HG03095 (cell line): Measurements from ENCODE around the gene TNFSF13.

Experiments used
- ATAC-seq: cut with Tn5 transposase; IDR thresholded peaks from one replicate; pipeline ENCODE4 v1.9.1; 2021; ENCODE audit warnings: moderate library complexity; ENCODE audit not compliant: unreplicated experiment

TNFSF13 gene

GRCh38 chr17:7573324-7574080, 15.0 kb downstream of the TNFSF13 start:
- no peak for ATAC-seq

DNA sequence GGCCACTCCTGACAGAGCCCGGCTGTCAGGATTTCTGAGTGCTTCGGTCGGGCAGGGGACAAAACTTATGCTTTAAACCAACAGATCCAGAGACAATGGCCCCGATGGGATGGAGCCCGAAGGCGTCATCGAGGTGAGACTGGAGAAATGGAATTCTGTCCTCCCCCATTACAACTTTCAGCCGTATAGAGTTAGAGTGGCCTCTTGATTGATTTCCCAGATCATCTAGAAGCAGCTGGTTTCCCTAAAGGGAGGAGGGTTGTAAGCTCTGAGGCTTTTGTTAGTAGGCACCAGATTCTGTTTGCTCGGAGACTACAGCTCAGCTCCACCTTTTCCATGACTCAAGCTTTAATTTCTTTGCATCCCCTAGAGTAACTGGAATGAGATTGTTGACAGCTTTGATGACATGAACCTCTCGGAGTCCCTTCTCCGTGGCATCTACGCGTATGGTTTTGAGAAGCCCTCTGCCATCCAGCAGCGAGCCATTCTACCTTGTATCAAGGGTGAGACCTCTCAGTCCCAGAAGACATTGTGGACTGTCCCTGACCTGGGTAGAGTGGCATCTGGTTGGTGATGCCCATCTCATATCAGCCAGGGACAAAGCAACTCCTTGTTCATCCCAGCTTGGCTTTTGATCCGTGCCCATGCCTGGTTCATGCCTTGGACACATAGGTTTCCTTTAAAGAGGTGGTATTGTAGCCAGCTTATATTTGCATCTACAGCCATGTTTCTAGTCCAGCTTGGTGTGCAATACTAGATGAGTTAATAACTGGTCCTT, 15.8 kb downstream of the TNFSF13 start:
- ATAC-seq, result no peak

DNA sequence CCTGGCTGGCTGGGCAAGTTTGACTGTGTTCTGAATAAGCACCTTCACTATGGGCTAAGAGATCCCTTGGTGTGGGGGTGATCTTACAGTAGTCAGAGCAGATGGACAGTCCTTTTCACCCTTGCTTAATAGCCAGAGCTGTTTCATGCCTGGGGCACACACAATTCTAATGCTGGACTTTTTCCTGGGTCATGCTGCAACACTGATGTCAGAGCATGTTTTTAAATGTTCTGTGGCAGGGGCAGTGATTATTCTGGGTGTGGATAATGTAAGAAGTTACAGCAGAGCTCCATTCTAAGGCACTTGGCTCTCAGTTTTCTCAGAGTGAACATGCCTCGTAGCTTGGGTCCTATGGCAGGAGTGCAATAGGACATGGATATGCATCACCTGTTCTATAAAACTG, 16.9 kb downstream of the TNFSF13 start:
- ATAC-seq, result no peak

- ATAC-seq, result no peak
These were observed 17.4 kb downstream of the TNFSF13 start for GRCh38 chr17:7575959-7576358.

DNA sequence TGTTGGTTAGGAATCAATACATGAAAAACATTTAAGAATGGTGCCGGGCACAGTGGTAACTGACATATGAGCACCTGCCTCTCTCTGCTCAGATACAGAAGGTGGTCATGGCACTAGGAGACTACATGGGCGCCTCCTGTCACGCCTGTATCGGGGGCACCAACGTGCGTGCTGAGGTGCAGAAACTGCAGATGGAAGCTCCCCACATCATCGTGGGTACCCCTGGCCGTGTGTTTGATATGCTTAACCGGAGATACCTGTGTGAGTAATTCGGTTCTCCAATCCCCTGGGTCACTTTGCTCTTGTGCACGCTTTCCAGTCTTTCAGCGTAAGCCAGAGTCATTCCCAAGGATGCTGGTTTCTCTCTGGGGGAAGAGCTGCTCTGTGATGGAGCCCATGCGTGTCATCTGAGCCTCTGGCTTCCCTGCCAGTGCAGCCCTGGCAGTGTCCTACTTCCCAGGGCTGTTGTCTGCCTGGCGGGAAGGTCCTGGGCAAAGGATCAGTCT, 17.9 kb downstream of the TNFSF13 start:
- no peak for ATAC-seq

GRCh38 chr17:7577327-7578199, 19.0 kb downstream of the TNFSF13 start:
- no peak for ATAC-seq

DNA sequence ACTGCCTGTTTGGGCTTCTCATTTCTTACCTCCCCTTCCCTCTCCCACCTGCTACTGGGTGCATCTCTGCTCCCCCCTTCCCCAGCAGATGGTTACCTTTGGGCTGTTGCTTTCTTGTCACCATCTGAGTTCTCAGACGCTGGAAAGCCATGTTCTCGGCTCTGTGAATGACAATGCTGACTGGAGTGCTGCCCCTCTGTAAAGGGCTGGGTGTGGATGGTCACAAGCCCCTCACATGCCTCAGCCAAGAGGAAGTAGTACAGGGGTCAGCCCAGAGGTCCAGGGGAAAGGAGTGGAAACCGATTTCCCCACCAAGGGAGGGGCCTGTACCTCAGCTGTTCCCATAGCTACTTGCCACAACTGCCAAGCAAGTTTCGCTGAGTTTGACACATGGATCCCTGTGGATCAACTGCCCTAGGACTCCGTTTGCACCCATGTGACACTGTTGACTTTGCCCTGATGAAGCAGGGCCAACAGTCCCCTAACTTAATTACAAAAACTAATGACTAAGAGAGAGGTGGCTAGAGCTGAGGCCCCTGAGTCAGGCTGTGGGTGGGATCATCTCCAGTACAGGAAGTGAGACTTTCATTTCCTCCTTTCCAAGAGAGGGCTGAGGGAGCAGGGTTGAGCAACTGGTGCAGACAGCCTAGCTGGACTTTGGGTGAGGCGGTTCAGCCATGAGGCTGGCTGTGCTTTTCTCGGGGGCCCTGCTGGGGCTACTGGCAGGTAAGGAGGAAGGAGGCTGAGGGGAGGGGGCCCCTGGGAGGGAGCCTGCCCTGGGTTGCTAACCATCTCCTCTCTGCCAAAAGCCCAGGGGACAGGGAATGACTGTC, 20.7 kb downstream of the TNFSF13 start, which contains the start of gene CD68:
Gene CD68 (plus strand): TSS at position 638 of the 833 bp plus-strand sequence. CDS start 40 bp downstream, at position 678.
- ATAC-seq, result no peak

DNA sequence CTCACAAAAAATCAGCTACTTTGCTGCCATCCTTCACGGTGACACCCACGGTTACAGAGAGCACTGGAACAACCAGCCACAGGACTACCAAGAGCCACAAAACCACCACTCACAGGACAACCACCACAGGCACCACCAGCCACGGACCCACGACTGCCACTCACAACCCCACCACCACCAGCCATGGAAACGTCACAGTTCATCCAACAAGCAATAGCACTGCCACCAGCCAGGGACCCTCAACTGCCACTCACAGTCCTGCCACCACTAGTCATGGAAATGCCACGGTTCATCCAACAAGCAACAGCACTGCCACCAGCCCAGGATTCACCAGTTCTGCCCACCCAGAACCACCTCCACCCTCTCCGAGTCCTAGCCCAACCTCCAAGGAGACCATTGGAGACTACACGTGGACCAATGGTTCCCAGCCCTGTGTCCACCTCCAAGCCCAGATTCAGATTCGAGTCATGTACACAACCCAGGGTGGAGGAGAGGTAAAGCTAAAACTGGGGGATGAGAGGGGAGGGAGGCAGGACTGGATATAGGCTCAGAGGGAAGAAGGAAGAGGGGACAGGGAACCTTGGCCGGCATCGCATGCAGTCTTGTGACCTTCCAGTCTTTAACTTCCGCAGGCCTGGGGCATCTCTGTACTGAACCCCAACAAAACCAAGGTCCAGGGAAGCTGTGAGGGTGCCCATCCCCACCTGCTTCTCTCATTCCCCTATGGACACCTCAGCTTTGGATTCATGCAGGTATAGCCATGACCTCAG, 21.5 kb downstream of the TNFSF13 start:
- no peak for ATAC-seq

DNA sequence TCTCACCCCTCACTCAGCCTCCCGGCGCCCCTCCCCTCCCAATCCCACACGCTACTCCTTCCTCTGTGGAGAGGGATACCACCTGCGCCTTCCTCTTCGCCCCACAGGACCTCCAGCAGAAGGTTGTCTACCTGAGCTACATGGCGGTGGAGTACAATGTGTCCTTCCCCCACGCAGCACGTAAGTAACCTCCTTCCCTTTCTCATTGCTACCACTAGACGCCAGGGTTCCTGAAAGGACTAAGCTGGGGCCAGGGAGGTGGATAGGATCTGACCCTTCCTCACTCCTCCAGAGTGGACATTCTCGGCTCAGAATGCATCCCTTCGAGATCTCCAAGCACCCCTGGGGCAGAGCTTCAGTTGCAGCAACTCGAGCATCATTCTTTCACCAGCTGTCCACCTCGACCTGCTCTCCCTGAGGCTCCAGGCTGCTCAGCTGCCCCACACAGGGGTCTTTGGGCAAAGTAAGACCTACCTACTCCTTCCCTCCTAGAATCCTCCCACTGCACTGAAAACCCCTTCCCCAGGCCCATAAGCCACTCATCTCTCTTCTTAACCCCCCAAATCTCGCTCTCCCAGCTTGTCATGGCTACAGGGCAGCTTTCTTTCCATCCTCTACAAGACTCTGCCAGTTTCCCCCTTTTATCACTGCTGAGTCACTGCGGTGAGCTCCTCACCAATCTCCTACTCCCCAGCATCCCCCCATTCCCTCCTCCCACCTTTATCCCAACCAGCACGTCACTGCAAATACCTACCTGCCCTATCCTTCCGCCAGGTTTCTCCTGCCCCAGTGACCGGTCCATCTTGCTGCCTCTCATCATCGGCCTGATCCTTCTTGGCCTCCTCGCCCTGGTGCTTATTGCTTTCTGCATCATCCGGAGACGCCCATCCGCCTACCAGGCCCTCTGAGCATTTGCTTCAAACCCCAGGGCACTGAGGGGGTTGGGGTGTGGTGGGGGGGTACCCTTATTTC, 22.3 kb downstream of the TNFSF13 start:
- ATAC-seq, result no peak

DNA sequence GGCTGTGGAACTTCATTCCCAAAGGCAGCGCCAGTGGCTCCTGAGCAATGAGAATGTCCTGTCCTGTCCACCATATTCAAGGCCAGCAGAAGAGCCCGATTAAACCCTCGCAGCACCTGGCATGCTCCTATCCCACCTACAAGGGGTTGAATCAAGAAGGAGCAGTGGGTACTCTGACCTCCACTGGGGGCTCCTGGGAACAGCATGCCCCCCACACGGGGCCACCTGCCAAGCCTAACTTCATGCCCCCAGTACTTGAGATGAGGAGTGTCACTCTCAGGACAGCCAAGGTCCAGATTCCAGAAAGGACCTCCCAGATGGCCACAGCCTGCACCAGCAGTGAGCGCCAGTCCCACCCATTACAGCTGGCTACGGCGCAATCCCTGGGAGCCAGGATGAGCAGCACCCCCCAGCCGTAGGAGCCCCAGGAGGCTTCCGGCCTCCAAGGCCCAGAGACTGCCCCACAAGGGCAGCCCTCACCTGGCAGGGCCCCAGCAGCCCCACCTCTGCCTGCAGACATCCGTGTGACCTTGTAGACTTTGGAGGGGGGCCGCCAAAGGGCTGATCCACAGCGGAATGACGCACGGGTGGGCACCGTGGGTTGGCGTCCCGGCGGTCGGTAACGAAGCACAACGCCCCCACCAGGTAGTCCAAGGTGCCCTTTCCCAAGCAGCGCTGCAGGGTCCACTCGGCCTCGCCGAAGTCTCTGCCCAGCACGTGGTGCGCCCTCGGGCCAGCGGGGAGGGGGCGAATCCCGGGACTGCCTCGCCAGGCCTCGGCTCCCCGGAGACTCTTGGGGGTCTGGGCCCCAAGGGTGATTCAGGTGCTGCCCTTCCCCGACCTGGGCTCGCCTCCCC, 24.1 kb downstream of the TNFSF13 start:
- no peak for ATAC-seq

DNA sequence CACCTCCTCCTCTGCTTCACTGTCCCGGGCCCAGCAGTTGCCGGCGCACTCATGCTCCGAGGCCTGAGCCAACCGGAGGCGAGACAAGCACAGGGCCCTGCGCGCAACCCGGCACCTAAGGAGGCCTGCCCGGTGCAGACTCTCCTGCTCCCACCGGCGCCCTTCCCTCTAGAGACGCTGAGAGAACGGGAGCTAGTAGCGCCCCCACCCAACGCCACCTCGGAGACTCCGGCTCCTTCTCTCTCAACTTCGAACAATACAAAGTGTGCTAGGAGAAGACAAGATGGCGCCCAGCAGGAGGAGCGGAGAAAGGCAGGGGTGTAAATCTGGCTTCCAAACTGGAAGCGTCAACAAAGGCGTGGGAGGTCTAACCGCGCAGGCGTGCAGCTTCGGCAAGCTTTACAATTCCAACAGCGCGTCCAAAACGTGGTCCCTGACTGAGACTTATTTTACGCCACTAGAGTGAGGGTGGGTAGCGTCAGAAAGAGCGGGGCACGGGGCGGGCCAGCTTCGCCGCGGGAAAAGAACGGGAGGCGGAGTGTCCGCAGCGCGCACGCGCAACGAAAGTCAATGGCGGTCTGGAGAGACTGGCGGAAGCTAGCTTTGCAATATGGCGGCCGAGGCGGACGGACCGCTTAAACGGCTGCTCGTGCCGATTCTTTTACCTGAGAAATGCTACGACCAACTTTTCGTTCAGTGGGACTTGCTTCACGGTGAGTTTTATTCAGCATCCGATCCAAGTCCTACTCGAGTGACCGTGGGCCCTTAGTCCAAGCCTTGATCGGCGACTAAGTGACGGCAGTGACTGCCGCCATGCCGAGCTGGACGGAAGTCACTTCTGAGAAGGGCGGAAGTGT, 24.9 kb downstream of the TNFSF13 start, which contains the start of gene MPDU1:
Gene MPDU1 (plus strand): TSS at position 600 of the 857 bp plus-strand sequence. CDS start 11 bp downstream, at position 611.
- ATAC-seq, result peak; percentile 54

GRCh38 chr17:7586673-7587419, 28.3 kb downstream of the TNFSF13 start:
- no peak for ATAC-seq

- no peak for ATAC-seq
These were observed 29.0 kb downstream of the TNFSF13 start for GRCh38 chr17:7587420-7588151.

GRCh38 chr17:7588553-7589203, 30.1 kb downstream of the TNFSF13 start:
- ATAC-seq, result no peak
